ENCODE results near the gene POLR2E. TPM values are rescaled to one million over a fixed set of nuclear protein-coding genes. Genes with fewer than 3 reads are reported as not detected.

The POLR2E gene
- total RNA-seq, 6 donors from 2014 or later, result 50.0 to 176 (median 103) TPM

- H3K36me3 ChIP-seq, result peaks cover 0 to 23% (median 3%) of the 10 kb centered on the region in 4 donors
- H3K27ac ChIP-seq, result no peak overlapping the region
- no peaks in the 10 kb centered on the region for H3K4me1 ChIP-seq
- no peak overlapping the region for H3K4me3 ChIP-seq
- H3K9me3 ChIP-seq, result peaks cover 17 to 28% (median 22%) of the 10 kb centered on the region in 4 donors
- DNase-seq, result peak in 1 of 2 donors; percentile 81
- ATAC-seq (ENCODE audit: low FRiP score in 2 of 2), result no peak
- H3K27me3 ChIP-seq, result no peaks in the 10 kb centered on the region
- TF ChIP-seq POLR2A (IDR thresholded peaks at IDR 0.05) (no peak), EP300 (IDR thresholded peaks at IDR 0.05) (no peak), CTCF (IDR thresholded peaks at IDR 0.05) (no peak), POLR2AphosphoS5 (IDR thresholded peaks at IDR 0.05) (no peak)
- WGBS, 2 donors, result 94% methylated on average over 20 to 28 of the region's 28 CpGs
Observed at GRCh38 chr19:1054102-1055027, 40.8 kb downstream of the POLR2E start.

GRCh38 chr19:1053176-1054101 is 41.7 kb downstream of the POLR2E start:
- Histone ChIP-seq H3K9me3 (peaks cover 14 to 24% (median 19%) of the 10 kb centered on the region in 4 donors), H3K4me3 (no peak overlapping the region), H3K36me3 (peaks cover 0 to 18% (median 3%) of the 10 kb centered on the region in 4 donors), H3K4me1 (no peaks in the 10 kb centered on the region), H3K27me3 (no peaks in the 10 kb centered on the region), H3K27ac (no peak overlapping the region)
- DNase-seq (peak in 1 of 2 donors; percentile 83), ATAC-seq (ENCODE audit: low FRiP score in 2 of 2) (no peak)
- TF ChIP-seq POLR2AphosphoS5 (IDR thresholded peaks at IDR 0.05) (no peak), POLR2A (IDR thresholded peaks at IDR 0.05) (no peak), CTCF (IDR thresholded peaks at IDR 0.05) (no peak), EP300 (IDR thresholded peaks at IDR 0.05) (no peak)
- WGBS, 2 donors, result 91% methylated on average over 20 to 29 of the region's 31 CpGs

- TF ChIP-seq CTCF (IDR thresholded peaks at IDR 0.05) (no peak), POLR2AphosphoS5 (IDR thresholded peaks at IDR 0.05) (no peak), EP300 (IDR thresholded peaks at IDR 0.05) (no peak), POLR2A (IDR thresholded peaks at IDR 0.05) (no peak)
- 74 to 83% methylated on average over 2 of the region's 5 CpGs for WGBS, 2 donors
- Histone ChIP-seq H3K36me3 (peaks cover 0 to 19% (median 3%) of the 10 kb centered on the region in 4 donors), H3K9me3 (peaks cover 6 to 14% (median 10%) of the 10 kb centered on the region in 4 donors), H3K4me3 (no peak overlapping the region), H3K4me1 (no peaks in the 10 kb centered on the region), H3K27me3 (no peaks in the 10 kb centered on the region), H3K27ac (no peak overlapping the region)
- DNase-seq (no peak), ATAC-seq (ENCODE audit: low FRiP score in 2 of 2) (no peak)
Observed at GRCh38 chr19:1052349-1052975, 42.7 kb downstream of the POLR2E start.

GRCh38 chr19:1051791-1052190 is 43.4 kb downstream of the POLR2E start:
- H3K9me3 ChIP-seq, result peaks cover 0 to 8% (median 3%) of the 10 kb centered on the region in 4 donors
- H3K4me1 ChIP-seq, result no peaks in the 10 kb centered on the region
- TF ChIP-seq EP300 (IDR thresholded peaks at IDR 0.05) (no peak), POLR2A (IDR thresholded peaks at IDR 0.05) (no peak)
- no peaks in the 10 kb centered on the region for H3K27me3 ChIP-seq
- DNase-seq, result peak in 1 of 2 donors; percentile 74
- WGBS, 2 donors, result 94 to 98% methylated on average over 15 to 16 of the region's 17 CpGs
- ATAC-seq (ENCODE audit: low FRiP score in 2 of 2), result no peak
- H3K27ac ChIP-seq, result no peak overlapping the region
- H3K36me3 ChIP-seq, result peaks cover 0 to 21% (median 7%) of the 10 kb centered on the region in 4 donors
- no peak overlapping the region for H3K4me3 ChIP-seq

Data from upper lobe of left lung (tissue), 6 donors.